Panc1 (cell line): ENCODE data around the gene CAMKV. TPM values are rescaled to one million over a fixed set of nuclear protein-coding genes. Genes with fewer than 3 reads are reported as not detected.

Source experiments
- ATAC-seq: fragments of 200-7000 bp; cut with Tn5 transposase; 2 replicates; pipeline ENCODE4 v1.9.1; 2020; ENCODE audit warnings: mild to moderate bottlenecking, moderate library complexity
- BruUV-seq: library from RNA; stranded (reverse); fragments of 400-500 nt; replicated peaks from 2 replicates; lab custom pipeline; 2021; lab: Mats Ljungman, UMichigan
- CTCF ChIA-PET: fragments of 300-600 bp; sonication (Branson Sonifier 250); formaldehyde crosslinking; loops from one replicate; lab custom pipeline; 2022; ENCODE audit warnings: antibody characterized with exemption; lab: Charles Lee
- POLR2A ChIA-PET: fragments of 300-600 bp; sonication (Branson Sonifier 250); formaldehyde crosslinking; loops from one replicate; lab custom pipeline; 2022; ENCODE audit warnings: antibody characterized with exemption; lab: Charles Lee
- DNase-seq: peaks from one replicate; pipeline ENCODE4 v3.0.0-alpha.2; 2010; ENCODE audit warnings: low read depth, low spot score
- H3K27ac ChIP-seq: 2 replicates; pipeline ENCODE4 v1.5.1; 2011; ENCODE audit warnings: mild to moderate bottlenecking, low read length, inconsistent platforms
- H3K27me3 ChIP-seq: fragments of 200-500 bp; sonication (Bioruptor generic); 2 replicates; pipeline ENCODE4 v1.6.0; 2014; ENCODE audit warnings: low read length, inconsistent platforms; ENCODE audit not compliant: control insufficient read depth, insufficient read depth
- H3K36me3 ChIP-seq: fragments of 200-500 bp; sonication (Bioruptor generic); 2 replicates; pipeline ENCODE4 v1.5.1; 2014; ENCODE audit warnings: inconsistent platforms, mild to moderate bottlenecking, low read length, moderate library complexity; ENCODE audit not compliant: control insufficient read depth, insufficient read depth
- H3K4me1 ChIP-seq: 2 replicates; pipeline ENCODE4 v1.5.1; 2011; ENCODE audit warnings: inconsistent platforms, mild to moderate bottlenecking, low read length, moderate library complexity; ENCODE audit not compliant: control insufficient read depth, insufficient read depth
- H3K4me3 ChIP-seq, 2 experiments: 2 replicates each; pipeline ENCODE4 v1.5.1; 2011 to 2012; ENCODE audit warnings: low read depth in 2 of 2, low read length in 2 of 2, mild to moderate bottlenecking in 2 of 2, inconsistent platforms in 1 of 2, moderate library complexity in 1 of 2
- H3K9me3 ChIP-seq: fragments of 200-500 bp; sonication (Bioruptor generic); 2 replicates; pipeline ENCODE4 v1.5.1; 2014; ENCODE audit warnings: low read depth, mild to moderate bottlenecking, inconsistent platforms, low read length, moderate library complexity; ENCODE audit not compliant: control insufficient read depth, insufficient read depth
- POLR2AphosphoS5 ChIP-seq: IDR thresholded peaks from 2 replicates; pipeline ENCODE4 v1.6.1; 2012; ENCODE audit warnings: mild to moderate bottlenecking, low read depth, low read length, moderate library complexity
- SIN3A ChIP-seq: IDR thresholded peaks from 2 replicates; pipeline ENCODE4 v1.6.1; 2012; ENCODE audit warnings: low read depth, mild to moderate bottlenecking, low read length, moderate library complexity, borderline replicate concordance; ENCODE audit not compliant: insufficient read depth
- TCF7L2 ChIP-seq: IDR thresholded peaks from 2 replicates; pipeline ENCODE4 v1.6.1; 2011; ENCODE audit warnings: mild to moderate bottlenecking, low read depth, low read length, inconsistent platforms
- in situ Hi-C: cut with HindIII; loops from 2 replicates; pipeline ENCODE4 v1.10.0; 2016; ENCODE audit warnings: low sequenced_read_pairs, low pct_unique_long_range_greater_than_20kb
- intact Hi-C: fragments of 100-400 bp; cut with micrococcal nuclease; formaldehyde crosslinking; loops from one replicate; pipeline ENCODE4 v1.10.0; 2022; ENCODE audit not compliant: unreplicated experiment
- total RNA-seq: library from RNA; stranded (reverse); gene quantifications from one replicate; pipeline ENCODE4 v1.2.1, GENCODE V29; 2021; ENCODE audit not compliant: unreplicated experiment
- TF ChIP-seq, protein P1 (sequence below), 2 experiments: IDR thresholded peaks; 2 replicates each; pipeline ENCODE4 v1.6.1; 2011 to 2012; ENCODE audit warnings: low read depth in 2 of 2, control low read depth in 1 of 2, low read length in 1 of 2, mild to moderate bottlenecking in 1 of 2, moderate library complexity in 1 of 2; ENCODE audit not compliant: insufficient read depth in 1 of 2
- TF ChIP-seq, protein P2 (sequence below): fragments of 450-650 bp; IDR thresholded peaks from 2 replicates; pipeline ENCODE4 v1.5.1; 2017; ENCODE audit warnings: mild to moderate bottlenecking

Gene CAMKV
- total RNA-seq, 1 experiment from 2014 or later = 0.85 TPM

DNA sequence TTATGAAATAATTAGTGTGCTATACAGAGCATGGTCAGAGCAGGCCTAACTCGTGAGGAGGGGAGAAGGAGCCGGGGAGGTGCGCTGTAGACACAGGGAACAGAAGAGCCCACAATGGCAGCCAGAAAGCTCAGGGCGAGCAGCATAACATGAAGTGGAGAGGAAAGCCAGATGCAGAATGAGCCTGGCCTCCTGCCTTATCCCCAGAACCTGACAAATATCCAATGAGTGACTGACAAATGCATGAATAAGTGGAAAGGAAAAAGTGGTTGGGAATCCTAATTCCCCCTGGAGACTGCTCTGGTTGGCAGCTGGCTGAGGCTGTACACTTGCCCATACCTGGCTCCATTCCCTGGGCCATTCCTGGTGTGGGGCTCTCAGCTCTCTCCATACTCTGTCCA is 43.2 kb upstream of the CAMKV start:
- ChIA-PET CTCF (no interaction called here), POLR2A (no interaction called here)
- ATAC-seq = no peak
- no peaks in the 10 kb centered on the region for H3K4me1 ChIP-seq
- in situ Hi-C loops (no loop called here), intact Hi-C loops (no loop called here)
- no TSS peak for BruUV-seq
- H3K27ac ChIP-seq = no peak overlapping the region
- H3K36me3 ChIP-seq = no peaks in the 10 kb centered on the region
- no peaks in the 10 kb centered on the region for H3K27me3 ChIP-seq
- no peaks in the 10 kb centered on the region for H3K9me3 ChIP-seq
- no peak overlapping the region for H3K4me3 ChIP-seq
- DNase-seq = no peak
- TF ChIP-seq, protein P1, sequence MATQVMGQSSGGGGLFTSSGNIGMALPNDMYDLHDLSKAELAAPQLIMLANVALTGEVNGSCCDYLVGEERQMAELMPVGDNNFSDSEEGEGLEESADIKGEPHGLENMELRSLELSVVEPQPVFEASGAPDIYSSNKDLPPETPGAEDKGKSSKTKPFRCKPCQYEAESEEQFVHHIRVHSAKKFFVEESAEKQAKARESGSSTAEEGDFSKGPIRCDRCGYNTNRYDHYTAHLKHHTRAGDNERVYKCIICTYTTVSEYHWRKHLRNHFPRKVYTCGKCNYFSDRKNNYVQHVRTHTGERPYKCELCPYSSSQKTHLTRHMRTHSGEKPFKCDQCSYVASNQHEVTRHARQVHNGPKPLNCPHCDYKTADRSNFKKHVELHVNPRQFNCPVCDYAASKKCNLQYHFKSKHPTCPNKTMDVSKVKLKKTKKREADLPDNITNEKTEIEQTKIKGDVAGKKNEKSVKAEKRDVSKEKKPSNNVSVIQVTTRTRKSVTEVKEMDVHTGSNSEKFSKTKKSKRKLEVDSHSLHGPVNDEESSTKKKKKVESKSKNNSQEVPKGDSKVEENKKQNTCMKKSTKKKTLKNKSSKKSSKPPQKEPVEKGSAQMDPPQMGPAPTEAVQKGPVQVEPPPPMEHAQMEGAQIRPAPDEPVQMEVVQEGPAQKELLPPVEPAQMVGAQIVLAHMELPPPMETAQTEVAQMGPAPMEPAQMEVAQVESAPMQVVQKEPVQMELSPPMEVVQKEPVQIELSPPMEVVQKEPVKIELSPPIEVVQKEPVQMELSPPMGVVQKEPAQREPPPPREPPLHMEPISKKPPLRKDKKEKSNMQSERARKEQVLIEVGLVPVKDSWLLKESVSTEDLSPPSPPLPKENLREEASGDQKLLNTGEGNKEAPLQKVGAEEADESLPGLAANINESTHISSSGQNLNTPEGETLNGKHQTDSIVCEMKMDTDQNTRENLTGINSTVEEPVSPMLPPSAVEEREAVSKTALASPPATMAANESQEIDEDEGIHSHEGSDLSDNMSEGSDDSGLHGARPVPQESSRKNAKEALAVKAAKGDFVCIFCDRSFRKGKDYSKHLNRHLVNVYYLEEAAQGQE (IDR thresholded peaks at IDR 0.05; ENCODE audit: insufficient read depth in 1 of 2, low read depth in 2 of 2, low read length in 1 of 2) = no peak
- TF ChIP-seq SIN3A = no peak
- no peak for TF ChIP-seq TCF7L2
- TF ChIP-seq, protein P2, sequence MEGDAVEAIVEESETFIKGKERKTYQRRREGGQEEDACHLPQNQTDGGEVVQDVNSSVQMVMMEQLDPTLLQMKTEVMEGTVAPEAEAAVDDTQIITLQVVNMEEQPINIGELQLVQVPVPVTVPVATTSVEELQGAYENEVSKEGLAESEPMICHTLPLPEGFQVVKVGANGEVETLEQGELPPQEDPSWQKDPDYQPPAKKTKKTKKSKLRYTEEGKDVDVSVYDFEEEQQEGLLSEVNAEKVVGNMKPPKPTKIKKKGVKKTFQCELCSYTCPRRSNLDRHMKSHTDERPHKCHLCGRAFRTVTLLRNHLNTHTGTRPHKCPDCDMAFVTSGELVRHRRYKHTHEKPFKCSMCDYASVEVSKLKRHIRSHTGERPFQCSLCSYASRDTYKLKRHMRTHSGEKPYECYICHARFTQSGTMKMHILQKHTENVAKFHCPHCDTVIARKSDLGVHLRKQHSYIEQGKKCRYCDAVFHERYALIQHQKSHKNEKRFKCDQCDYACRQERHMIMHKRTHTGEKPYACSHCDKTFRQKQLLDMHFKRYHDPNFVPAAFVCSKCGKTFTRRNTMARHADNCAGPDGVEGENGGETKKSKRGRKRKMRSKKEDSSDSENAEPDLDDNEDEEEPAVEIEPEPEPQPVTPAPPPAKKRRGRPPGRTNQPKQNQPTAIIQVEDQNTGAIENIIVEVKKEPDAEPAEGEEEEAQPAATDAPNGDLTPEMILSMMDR = no peak
- no peak for TF ChIP-seq POLR2AphosphoS5

DNA sequence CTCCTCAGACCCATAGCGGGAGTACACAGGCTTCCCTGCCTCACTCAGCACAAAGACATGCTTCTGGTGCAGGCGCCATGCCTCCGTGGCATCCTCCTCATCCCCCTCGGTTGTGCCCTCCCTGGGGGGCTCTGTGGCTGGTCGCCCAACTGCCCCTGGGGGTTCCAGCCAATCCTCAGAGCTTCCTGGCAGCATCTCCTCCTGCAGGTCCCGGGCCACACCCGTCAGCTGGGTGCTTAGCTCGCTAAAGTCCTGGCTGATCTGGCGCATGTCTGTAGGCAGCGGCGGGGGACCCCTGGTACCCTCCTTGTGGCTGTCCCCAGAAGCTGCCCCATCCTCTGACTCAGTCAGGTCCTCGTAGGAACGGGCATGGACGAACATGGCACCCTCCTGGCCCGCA is 41.9 kb upstream of the CAMKV start:
- Histone ChIP-seq H3K4me1 (peaks cover 1% of the 10 kb centered on the region; the same call in 1 of the 2 replicates), H3K36me3 (no peaks in the 10 kb centered on the region), H3K4me3 (no peak overlapping the region), H3K27me3 (no peaks in the 10 kb centered on the region), H3K27ac (no peak overlapping the region), H3K9me3 (no peaks in the 10 kb centered on the region)
- TF ChIP-seq SIN3A = no peak
- no peak for TF ChIP-seq TCF7L2
- in situ Hi-C loops (no loop called here), intact Hi-C loops (no loop called here)
- DNase-seq (no peak), ATAC-seq (no peak)
- no TSS peak for BruUV-seq
- ChIA-PET POLR2A (no interaction called here), CTCF (no interaction called here)

DNA sequence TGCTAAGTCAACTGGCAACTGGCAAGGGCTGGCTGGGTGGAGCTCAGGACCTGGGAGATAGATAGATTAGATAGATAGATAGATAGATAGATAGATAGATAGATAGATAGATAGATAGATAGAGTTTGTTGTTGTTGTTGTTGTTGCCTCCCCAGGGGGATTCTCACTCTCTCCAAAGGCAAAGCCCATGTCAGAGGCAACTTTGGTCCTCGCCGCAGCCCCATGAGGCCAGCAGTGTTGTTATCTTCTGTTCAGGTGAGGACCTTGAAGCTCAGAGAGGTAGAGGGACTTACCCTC is 41.4 kb upstream of the CAMKV start:
- POLR2A ChIA-PET = interaction anchor here (0.7 kb wide), 1 partner anchor 118 kb away, joined by 3 read pairs; no protein-coding TSS in a partner anchor
- H3K9me3 ChIP-seq = no peaks in the 10 kb centered on the region
- BruUV-seq = no TSS peak
- CTCF ChIA-PET = no interaction called here
- no peak overlapping the region for H3K27ac ChIP-seq
- ATAC-seq (no peak), DNase-seq (no peak)
- no peaks in the 10 kb centered on the region for H3K36me3 ChIP-seq
- in situ Hi-C loops = no loop called here
- H3K4me3 ChIP-seq = no peak overlapping the region
- TF ChIP-seq POLR2AphosphoS5 (no peak), SIN3A (no peak), TCF7L2 (no peak)
- TF ChIP-seq, protein P2 = no peak
- TF ChIP-seq, protein P1 (IDR thresholded peaks at IDR 0.05; ENCODE audit: insufficient read depth in 1 of 2, low read depth in 2 of 2, low read length in 1 of 2) = no peak
- H3K27me3 ChIP-seq = no peaks in the 10 kb centered on the region
- peaks cover 5% of the 10 kb centered on the region; the same call in 1 of the 2 replicates for H3K4me1 ChIP-seq
- intact Hi-C loops = no loop called here
